Posterior cingulate gyrus (tissue), 11 donors: ENCODE data around the gene CDH4.

Experiments
- DNase-seq, 10 donors: peaks; one replicate each; pipeline versions ENCODE4 v3.0.0 to v3.0.0-alpha.2; 2020 to 2021; ENCODE audit warnings: mixed read lengths in 3 of 10
- intact Hi-C: fragments of 100-400 bp; cut with DNase I; formaldehyde crosslinking; loops from one replicate; pipeline ENCODE4 v1.15.1; 2023

Gene CDH4

DNA sequence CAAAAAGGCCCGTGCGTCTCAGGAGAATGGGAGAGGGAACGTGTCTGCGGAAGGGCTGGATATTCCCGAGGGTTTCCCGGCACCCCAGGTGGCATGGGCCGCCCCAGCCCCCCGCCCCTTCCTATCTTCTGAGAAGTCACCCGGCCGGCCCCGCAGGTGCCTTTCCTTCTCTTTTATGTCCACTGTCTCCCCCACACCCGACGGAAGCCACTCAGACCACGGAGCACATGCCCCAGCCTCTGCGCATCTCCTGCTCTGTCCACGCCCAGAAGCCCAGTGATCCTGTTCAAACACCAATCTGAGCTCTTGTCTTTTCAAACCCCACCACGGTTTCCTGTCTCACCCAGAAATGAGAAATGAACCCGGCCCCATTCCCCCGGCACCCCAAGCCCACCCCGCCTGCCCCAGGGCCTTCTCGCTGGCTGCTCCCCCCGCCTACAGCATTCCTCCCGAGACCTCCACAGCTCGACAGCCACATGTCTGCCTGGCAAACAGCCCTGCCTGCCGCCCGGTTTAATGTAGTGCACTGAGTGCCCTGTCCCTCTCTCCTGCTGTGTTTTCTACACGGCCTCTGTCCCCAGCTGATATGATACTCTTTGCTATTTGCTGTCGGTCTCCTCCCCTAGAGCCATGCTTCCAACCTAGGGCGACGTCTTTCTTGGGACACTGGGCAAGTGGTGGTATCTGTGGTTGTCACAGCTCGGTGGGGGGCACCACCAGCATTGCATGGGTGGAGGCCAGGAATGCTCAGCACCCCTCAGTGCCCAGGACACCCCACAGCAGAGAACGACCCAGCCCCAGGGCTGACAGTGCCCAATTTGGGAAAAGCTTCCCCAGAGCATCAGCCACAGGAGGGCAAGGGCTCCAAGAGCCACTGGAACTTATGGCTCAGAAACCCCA, 630.9 kb downstream of the CDH4 start:
- intact Hi-C loops: no loop called here
- peak in 2 of 10 donors; percentile 29 to 62 for DNase-seq

DNA sequence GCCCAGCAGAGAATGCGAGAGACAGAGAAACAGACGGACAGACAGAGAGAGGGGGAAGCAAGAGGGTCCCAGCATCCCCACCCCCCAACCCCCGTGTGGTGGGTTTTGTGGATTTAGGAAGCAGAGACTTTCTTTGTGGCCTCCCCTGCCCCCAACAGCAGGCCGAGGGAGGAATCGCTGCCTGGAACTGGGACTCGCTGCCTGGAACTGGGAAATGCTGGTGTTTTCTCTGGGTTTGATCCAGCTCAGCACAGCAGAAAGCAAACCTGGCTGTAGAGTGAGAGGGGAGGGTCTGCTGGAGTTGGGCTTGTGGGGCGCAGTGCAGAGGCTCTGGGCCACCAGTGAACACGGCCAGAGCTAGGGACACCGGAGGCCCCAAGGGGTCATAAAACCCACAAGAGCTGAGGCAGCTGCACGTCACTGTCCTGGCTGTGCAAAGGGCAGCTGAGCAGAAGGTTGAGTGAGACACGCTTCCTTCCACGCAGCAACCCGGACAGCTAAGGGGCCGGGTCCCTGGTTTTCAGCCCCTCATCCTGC, 631.9 kb downstream of the CDH4 start:
- DNase-seq: peak in 2 of 10 donors; percentile 15 to 69
- intact Hi-C loops: no loop called here

DNA sequence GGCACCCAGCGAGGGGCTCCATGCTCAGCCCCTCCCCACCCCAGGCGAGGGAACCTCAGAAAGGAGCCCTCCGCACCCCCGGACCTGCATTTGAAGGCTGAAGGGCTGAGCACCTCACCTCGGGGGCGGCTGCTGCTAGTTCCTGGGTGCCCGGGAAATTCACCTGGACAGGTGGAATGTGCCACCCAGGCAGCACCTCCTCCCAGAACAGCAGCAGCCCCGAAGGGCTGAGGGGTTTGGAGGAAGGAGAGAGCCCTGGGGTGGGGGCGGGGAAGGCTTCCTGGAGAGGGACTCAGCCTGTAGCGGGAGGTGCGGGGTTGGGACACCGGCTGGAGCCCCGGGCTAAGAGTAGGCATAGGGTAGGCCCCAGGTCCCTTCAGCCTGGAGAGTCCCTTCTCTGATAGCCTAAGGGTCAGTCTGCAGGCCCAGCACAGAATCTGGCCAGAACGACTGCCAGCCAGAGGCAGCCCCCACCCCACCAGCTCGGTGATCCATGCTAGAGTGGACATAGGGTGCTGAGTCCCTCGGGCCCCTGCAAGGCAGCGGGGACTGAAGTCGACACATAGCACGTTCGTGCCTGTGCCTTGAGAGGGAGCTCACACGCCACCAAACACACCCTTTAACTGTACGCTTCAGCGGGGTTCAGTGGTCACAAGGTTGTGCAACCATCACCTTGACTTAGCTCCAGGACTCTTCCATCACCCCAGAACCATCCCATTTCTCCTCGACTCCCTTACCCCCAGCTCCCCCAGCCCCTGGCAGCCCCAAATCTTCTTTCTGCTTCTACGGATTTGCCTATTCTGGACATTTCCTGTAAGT, 632.7 kb downstream of the CDH4 start:
- DNase-seq: peak in 1 of 10 donors; percentile 66
- intact Hi-C loops: no loop called here

- intact Hi-C loops: no loop called here
- peak in 3 of 10 donors; percentile 54 to 80 (median 75) for DNase-seq
Observed at GRCh38 chr20:61885759-61886715, 634.0 kb downstream of the CDH4 start.

GRCh38 chr20:61886721-61887595, 634.9 kb downstream of the CDH4 start:
- intact Hi-C loops: no loop called here
- DNase-seq: peak in 9 of 10 donors; percentile 46 to 93 (median 64)

GRCh38 chr20:61887596-61888093, 635.6 kb downstream of the CDH4 start:
- intact Hi-C loops: no loop called here
- DNase-seq: peak in 4 of 10 donors; percentile 6 to 49 (median 16)

DNA sequence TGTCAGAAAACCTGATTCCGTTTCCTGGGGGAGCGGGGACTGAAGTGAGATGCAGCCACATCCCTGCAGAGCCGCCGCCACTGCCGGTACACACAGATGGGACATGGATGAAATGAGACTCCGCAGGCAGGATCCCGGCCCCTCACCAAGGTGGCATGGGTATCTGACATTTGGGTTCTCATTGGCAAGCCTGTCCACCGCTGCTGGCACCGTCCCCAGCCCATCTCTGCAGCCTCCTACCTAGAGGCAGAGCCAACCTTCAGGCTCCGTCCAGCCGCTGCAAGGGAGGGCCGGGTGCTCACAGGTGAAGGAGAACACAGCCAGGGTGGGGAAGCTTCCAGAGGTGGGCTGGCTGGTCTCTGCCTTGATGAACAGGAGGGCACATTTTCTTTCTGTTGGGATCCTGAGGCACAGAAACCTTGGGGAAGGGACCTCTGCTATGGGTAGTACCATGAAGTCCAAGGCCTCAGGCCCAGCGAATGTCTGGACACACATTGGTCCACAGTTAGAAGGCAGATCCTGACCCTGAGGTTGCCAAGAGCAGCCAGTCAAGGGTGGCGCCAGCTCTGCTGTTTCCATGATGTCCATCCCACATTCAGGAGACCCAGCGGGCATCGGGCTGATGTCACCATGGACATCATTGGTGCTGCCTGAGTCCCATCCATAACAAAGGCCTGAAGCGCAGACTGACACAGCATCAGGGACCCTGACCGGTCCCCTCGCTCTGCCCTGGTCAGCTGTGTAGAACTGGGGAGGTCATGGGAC, 636.2 kb downstream of the CDH4 start:
- peak in 3 of 10 donors; percentile 58 to 83 (median 62) for DNase-seq
- intact Hi-C loops: no loop called here

DNA sequence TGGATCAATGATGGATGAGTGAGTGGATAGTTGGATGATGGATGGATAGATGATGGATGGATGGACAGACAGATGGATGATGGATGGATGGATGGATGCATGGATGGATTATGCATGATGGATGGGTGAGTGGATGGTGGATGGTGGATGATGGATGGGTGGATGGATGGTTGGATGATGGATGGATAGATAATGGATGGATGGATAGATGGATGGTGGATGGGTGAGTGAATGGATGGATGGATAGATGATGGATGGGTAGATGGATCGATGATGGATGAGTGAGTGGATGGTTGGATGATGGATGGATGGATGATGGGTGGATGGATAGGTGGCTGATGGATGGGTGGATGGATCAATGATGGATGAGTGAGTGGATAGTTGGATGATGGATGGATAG, 637.6 kb downstream of the CDH4 start:
- DNase-seq: no peak
- intact Hi-C loops: loop anchor here (10.0 kb wide), 1 partner anchor 1675 kb away; no protein-coding TSS in a partner anchor

- intact Hi-C loops: loop anchor here (10.0 kb wide), 1 partner anchor 1675 kb away; no protein-coding TSS in a partner anchor
- no peak for DNase-seq
Observed at GRCh38 chr20:61890210-61890609, 638.1 kb downstream of the CDH4 start.

- peak in 3 of 10 donors; percentile 20 to 72 (median 62) for DNase-seq
- intact Hi-C loops: loop anchor here (10.0 kb wide), 1 partner anchor 1677 kb away; no protein-coding TSS in a partner anchor
Observed at GRCh38 chr20:61891476-61891875, 639.4 kb downstream of the CDH4 start.

DNA sequence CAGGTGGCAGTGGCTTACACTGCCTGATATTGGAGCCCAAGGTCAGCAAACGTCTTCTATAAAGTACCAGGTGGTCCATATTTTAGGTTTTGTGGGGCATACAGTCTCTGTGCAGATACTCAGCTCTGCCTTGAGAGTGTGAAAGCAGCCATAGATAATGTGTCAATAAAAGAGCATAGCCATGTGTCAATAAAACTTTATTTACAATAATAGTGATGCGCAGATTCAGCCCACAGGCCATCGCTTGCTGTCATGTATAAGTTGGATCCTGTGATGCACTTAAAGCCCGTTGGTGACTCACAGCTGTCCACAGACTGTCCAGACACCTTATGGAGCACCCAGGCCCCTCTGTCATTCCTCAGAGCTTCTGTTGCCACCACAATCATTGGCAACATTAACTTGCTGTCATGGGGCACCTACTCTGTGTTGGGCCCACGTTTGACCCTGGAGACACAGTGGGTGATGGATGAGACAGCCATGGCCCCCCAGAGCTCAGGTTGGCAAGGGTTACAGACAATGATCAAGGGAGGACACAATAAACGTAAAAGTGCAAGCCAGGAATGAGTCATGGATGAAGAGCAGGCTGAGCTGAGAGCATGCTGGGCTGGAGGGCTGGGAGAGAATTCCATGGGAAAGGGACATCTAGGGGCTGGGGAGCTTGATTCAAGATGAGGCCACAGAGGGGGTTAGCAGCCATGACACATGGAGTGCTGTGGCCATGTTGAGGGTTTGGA, 640.0 kb downstream of the CDH4 start:
- intact Hi-C loops: loop anchor here (10.0 kb wide), 1 partner anchor 1677 kb away; no protein-coding TSS in a partner anchor

GRCh38 chr20:61895016-61895415, 643.0 kb downstream of the CDH4 start:
- peak in 3 of 10 donors; percentile 50 to 85 (median 81) for DNase-seq
- intact Hi-C loops: loop anchor here (5.0 to 10.0 kb wide), 2 partner anchors 153 to 1680 kb away; no protein-coding TSS in a partner anchor

More for the DNA sequence above, 640.0 kb downstream of the CDH4 start:
- peak in 3 of 10 donors; percentile 8 to 30 (median 18) for DNase-seq

GRCh38 chr20:61895686-61896057, 643.6 kb downstream of the CDH4 start:
- peak in 2 of 10 donors; percentile 58 to 67 for DNase-seq
- intact Hi-C loops: loop anchor here (5.0 to 10.0 kb wide), 2 partner anchors 153 to 1681 kb away; no protein-coding TSS in a partner anchor

- DNase-seq: peak in 8 of 10 donors; percentile 57 to 93 (median 64)
- intact Hi-C loops: loop anchor here (5.0 to 10.0 kb wide), 2 partner anchors 154 to 1682 kb away; no protein-coding TSS in a partner anchor
Observed at GRCh38 chr20:61896058-61896961, 644.2 kb downstream of the CDH4 start.
